EH (cell line): ENCODE data around the gene ESR1.
A peak's percentile ranks its signal among the peaks of the same experiment; 100 is the strongest.

ENCODE experiments used
- DNase-seq: peaks from one replicate; pipeline ENCODE4 v3.0.0-alpha.2; 2015; ENCODE audit warnings: low read depth

Gene ESR1

DNA sequence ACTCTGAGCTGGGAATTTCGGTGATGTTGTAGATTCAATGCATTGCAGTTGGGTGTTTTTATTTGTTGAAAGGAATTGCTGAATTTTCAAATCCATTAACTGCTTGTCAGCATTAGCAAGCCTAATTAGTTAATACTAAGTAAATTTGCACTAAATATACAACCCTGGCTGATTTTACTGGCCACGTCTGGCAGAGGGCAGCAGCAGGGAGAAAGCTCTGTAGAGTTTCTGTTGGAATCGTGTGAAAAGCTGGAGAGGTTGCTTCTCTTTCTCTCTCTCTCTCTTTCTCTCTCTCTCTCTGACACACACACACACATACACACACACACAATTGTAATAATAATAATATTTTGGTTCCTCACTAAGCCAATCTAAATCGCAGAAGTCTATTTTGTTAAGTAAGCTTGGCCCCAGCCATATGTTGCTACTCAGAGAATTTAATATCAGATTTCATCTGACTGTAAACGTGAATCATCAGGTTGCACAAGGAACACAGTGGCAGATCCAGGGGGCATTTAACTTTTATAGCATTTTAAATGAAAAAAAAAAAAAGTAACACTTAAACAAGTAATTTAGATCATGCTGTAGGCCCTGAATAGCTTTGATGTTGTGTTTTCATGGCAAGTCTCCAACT lies 289.5 kb downstream of the ESR1 start:
- peak; percentile 88 for DNase-seq

DNA sequence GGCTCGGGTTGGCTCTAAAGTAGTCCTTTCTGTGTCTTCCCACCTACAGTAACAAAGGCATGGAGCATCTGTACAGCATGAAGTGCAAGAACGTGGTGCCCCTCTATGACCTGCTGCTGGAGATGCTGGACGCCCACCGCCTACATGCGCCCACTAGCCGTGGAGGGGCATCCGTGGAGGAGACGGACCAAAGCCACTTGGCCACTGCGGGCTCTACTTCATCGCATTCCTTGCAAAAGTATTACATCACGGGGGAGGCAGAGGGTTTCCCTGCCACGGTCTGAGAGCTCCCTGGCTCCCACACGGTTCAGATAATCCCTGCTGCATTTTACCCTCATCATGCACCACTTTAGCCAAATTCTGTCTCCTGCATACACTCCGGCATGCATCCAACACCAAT lies 291.2 kb downstream of the ESR1 start:
- no peak for DNase-seq

DNA sequence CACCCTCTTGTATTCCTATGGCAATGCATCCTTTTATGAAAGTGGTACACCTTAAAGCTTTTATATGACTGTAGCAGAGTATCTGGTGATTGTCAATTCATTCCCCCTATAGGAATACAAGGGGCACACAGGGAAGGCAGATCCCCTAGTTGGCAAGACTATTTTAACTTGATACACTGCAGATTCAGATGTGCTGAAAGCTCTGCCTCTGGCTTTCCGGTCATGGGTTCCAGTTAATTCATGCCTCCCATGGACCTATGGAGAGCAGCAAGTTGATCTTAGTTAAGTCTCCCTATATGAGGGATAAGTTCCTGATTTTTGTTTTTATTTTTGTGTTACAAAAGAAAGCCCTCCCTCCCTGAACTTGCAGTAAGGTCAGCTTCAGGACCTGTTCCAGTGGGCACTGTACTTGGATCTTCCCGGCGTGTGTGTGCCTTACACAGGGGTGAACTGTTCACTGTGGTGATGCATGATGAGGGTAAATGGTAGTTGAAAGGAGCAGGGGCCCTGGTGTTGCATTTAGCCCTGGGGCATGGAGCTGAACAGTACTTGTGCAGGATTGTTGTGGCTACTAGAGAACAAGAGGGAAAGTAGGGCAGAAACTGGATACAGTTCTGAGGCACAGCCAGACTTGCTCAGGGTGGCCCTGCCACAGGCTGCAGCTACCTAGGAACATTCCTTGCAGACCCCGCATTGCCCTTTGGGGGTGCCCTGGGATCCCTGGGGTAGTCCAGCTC lies 292.1 kb downstream of the ESR1 start:
- DNase-seq: peak; percentile 50

DNA sequence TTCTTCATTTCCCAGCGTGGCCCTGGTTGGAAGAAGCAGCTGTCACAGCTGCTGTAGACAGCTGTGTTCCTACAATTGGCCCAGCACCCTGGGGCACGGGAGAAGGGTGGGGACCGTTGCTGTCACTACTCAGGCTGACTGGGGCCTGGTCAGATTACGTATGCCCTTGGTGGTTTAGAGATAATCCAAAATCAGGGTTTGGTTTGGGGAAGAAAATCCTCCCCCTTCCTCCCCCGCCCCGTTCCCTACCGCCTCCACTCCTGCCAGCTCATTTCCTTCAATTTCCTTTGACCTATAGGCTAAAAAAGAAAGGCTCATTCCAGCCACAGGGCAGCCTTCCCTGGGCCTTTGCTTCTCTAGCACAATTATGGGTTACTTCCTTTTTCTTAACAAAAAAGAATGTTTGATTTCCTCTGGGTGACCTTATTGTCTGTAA lies 292.7 kb downstream of the ESR1 start:
- peak; percentile 66 for DNase-seq

DNA sequence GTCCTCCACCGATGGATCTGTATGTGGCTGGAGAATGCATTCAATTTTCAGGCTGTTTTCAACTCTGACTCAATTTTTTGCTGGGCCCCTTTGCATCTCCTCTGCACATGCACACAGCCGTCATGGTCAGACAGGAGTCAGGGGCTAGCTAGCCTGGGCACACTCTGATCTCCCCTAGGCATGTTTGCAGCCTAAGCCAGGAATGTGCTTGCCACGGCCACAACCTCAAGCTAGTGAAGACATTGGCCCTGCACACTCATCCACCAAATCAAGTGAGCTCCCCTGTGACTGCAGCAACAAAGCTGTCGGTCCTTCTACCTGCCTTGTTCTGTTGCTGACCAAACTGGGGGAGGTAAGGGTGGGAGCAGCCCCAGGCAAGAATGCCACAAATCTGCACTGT lies 300.5 kb downstream of the ESR1 start:
- DNase-seq: no peak

DNA sequence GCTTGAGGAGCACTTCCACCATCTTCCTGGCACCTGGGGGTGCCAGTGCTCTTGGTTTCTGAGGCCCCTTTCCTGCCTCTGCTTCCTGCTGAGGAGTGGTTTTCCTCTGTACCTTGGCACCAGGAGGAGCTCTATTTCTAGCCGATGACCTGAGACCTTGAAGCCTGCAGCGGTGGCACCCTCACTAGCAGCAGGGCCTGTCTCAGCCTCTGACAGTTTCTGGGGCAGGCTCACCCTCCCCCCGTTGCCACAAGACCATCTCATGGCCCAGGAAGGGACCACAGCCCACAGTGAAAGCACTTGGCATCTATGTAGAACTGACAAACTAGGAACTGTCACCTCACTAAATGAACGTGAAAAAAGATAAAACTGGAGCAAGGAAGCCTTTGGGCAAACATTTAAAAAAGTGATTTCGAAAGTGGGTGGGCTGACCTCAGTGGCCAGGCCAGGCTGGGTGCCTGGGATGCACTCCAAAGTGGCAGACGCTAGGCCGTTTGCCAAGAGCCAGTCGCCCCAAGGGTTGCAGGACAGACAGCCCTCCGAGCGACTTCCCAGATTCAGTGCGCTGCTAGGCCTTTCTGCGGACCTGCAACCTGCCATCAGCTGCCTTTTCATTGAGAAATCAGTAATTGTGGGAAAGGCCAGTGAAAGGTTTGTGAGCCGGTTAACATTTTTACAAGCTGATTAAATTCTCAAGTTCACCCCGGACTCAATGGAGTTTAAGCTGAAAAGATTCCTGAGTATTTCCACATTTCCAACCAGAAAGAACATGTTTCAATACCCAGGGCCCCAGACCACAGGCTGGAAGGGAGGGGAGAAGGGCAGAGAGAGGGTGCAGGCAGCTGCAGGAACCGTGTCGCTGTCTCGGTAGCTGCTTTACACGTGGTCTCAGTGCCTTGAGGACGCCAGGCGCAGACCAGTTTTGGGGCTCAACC lies 303.7 kb downstream of the ESR1 start:
- DNase-seq: peak; percentile 78

DNA sequence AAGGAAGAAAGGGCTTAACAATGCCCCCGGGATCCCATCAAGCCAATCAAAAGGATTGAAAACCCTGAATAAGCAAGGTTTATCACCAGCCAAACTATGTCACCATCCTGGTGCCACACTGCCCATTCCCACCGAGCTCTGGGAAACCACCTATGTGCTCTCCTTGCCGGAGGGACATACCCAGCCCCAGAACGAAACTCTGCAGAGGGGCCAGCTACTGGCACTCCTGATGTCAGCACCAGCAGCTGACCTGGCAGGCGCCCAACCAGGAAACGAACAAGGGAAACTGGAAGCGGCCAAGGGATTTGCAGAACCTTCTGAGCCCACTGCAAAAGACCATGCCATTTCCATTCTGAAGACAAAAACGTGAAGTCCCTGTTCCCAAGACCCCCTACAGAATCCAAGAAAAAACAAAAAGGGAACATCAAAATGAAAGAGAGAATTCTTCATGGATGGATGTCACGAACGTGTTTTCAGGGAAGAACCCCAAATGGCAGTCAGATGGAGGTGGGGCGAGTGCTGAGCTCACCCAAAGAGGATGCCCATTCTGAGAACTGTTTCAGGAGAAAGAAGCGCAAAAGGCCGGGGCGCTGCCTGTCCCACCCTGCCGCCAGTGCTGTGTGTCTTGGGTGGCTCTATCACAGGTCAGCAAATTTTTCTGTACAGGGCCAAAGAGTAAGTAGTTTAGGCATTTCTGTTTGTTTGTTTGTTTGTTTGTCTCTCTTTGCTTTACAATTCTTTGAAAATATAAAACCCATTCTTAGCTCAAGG lies 305.2 kb downstream of the ESR1 start:
- no peak for DNase-seq

DNA sequence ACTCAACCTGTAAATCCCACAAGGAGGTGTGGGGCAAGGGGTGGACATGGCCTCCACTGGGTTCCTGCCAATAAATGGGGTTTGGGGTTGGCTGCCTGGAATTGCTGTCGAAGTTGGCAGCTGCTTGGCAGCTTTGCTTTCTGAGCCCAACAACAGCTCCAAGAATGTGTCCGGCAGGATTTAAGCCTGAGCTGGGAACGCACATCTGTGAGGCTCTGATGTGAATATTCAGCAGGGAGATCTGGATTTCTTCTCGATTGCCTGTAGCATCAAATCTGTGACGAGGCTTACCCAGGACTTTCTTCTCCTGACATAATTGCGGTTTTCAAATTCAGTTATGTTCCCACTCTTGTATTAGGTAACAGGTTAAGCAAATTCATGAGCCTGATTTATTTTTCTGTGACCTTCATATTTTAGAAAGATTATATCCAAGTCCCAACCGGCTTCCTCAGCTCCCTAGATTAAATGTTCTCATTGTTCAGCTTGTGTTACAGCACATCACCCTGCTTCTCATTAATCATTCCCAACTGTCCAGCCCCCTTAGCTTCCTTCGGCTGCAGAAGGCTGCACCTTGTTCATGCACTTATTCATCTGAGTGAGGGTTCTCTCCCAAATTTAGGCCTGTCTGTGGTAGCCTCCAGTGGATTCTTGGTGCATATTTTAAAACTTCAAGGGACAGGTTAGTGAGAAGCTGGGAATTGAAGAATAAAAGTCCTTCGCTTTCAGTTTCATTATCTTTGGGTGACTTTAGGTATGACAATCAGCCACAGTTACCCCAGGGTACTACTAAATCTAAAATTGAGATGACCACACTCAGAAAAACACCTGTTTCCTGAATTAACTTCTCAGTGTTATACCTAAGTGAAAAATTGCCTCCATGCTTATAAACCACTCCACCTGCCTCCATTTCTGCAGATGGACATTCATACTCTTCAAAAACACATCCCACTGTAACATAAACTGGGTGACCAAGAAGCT lies 310.0 kb downstream of the ESR1 start:
- DNase-seq: no peak

DNA sequence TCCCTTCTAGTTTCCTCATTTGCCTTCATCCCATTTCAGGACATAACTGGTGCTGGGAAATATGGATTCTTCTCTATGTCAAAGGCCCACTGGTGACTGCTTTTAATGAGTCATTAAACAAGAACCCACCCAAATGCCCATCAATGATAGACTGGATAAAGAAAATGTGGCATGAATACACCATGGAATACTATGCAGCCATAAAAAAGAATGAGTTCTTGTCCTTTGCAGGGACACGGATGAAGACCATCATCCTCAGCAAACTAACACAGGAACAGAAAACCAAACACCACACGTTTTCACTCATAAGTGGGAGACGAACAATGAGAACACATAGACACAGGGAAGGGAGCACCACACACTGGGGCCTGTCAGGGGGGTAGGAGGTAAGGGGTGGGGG lies 310.7 kb downstream of the ESR1 start:
- DNase-seq: no peak

DNA sequence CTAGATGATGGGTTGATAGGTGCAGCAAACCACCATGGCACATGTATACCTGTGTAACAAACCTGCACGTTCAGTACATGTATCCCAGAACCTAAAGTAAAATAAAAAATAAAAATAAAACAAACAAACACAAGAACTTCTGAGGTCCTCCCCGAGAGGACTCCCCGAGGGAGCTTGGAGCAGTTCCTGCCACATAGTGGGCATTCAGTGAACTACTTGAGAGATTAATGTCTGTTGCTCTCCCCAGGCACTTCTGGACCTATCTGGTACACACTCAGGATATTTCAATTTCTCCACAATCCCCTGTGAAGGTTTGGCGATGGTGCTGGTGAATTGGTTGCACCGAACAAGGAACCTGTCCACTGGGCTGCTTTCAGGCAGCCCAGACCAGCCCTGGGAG lies 311.2 kb downstream of the ESR1 start:
- DNase-seq: no peak

DNA sequence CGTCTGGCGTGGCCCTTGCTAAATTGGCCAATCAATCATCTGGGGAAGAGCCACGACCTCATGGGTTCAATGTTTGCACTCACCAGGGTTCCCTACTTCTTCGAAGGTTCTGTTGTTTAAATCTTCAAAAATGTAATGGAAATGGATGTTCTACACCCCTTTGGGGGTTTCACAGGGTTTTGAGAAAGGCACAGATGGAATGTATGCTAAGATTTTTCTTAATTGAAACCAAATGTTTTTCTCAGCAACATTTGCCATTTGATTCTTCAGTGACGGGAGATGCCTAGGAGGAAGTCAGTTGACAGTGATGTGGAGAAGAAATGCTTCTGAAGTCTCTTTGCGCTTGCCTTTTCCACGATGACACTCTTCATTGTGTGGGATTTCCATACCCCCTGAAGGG lies 312.3 kb downstream of the ESR1 start:
- DNase-seq: peak; percentile 8

DNA sequence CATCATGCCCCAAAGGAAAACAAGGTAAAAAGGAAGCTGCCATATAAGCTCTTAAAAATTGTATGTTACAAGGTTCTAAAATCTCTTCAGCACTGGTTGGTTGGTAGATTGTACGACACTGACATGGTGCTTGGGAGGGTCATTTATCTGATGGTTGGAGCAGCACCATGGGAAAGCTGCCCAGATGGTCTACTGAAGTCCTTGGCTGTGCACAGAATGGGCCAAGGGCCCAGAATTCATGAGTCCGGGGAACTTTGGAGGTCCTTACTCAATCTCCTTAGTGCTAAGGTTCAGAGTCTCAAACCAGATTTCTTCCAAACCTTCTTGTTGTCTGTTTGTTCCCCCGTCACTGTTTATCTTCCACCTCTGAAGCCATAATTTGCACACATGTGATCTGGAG lies 314.4 kb downstream of the ESR1 start:
- DNase-seq: no peak

DNA sequence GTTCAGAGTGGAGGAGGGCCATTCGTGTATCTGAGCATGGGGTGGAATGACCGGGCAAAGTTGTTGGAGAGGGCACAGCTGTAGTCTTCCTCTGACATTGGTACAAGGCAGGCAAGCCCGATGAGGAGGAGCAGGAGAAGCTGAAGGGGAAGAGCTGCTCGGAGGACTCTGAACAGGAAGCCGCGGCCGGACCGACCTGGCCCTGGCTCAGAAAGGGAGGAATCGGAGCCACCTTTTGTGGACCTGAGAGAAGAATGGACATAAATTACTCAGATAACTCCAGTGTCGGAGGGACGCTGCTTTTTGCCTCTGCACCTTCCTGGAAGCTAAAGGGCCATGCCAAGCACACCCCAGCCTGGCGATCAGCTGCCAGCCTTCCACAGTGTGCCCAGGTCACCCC lies 315.0 kb downstream of the ESR1 start:
- no peak for DNase-seq

DNA sequence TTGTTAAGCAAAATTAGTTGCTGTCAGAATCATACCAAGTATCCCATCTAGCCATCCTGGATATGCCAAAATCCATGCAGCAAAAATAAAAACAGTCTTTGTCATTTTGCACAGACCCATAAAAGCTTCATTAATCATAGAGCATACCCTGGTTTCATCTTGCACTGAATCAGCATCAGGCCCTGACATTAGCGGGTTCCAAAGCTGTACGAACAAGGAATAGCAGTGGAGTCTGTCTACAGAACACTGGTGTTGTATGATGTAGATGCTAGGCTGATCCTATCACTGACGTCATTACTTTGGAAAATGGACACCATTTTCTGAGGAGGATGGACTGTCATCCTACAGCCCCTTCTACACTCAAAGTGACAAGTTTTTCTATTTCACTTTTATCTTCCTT lies 315.6 kb downstream of the ESR1 start:
- no peak for DNase-seq

DNA sequence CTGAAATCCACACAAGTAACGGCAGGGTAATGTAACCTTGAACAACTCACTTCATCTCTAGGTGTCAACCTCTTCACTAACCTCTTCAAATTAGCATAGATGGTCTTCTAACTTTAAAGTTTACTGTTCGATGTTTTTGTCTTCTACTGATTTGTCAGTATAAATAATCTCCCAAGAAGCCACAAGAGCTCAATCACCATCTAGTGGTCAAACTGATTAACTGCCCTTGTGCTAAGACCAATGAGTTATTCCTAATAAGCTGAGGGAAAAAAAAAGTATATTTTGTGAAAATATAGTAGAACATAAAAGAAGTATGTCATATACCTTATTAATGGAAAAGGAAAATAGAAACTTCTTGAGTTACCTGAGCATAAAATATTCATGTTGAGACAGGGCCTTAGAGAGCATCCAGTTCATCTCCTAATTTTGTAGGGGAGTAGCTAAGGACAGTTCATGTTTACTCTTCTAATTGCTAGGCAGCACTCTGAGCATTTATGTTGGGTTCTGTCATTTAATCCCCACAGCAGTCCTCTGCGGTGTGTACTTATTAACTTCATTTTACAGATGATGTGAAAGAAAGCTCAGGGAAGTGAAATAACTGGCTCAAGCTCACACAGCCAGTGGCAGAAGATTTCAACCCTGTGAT lies 317.1 kb downstream of the ESR1 start:
- peak; percentile 70 for DNase-seq

DNA sequence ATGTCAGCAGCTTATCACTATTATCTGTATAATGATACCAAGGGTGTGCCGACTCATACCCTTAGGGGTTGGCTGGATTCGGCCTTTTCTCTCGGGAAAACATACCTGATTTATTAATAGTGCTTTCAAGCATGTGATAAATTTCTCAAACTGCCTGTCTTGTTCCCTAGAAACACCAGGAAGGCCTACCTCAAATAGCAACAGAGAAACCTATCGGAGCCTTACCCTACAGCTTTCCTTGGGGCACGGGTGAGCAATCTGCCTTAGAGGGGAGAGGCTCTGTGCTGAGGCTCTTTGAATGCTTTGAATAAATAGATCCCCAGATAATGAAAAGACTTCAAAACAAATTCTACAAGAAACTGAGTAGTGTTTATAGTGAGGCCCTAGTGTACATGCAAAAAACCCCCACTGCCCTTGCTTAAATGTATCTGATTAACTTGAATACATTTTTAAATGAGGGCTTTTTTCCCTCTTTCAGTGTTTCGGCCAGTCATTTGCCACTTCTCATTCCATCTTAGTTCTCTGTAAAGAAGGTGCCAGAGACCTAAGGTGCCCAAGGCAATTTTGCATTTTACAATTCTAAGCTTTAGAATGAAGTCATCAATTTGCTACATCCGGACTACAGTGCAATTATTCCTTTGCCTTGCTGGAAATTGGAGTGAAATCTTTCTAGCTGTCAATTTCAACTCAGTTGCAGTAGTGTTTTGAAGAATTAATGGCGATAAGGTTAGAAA lies 320.1 kb downstream of the ESR1 start:
- DNase-seq: peak; percentile 29

DNA sequence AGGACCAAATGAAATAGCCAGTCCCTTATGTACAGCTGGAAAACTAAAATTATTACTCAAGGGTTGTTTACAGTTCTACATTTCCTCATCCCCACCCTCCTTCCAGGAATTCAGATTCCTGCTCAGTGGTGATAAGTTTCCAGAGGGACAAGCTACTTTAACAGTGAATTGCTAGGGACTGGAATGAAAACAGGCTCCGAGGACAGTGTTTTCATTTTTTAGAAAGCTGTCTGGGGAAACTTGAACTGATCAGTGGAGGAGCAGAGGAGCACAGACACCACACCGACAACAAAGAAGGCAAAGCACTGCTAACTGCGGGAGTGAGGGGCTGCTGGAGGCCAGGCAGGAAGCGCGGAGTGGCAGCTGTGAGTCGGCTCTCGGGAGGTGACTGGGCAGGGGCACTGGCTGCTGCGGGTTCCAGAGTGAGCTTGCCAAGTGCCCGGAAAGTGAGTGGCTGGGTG lies 322.2 kb downstream of the ESR1 start:
- peak; percentile 60 for DNase-seq

DNA sequence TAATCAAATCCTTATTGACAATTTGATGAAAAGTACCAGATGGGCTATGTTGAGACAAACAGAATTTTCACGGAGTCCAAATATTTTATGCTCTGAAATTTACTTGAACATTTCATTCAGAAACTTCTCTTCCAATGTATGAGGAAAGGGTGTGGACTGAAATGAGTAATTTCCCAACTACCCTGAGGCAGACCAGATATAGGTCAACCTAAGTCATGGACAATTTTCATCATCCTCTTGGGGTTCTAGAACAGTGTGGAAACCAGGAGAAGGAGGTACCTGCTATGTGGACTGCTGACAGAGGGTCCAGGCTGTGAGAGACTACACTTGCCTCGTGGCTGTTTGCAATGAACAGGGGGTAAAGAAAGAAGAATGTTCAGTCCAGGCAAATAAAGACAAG lies 323.0 kb downstream of the ESR1 start:
- DNase-seq: peak; percentile 18

DNA sequence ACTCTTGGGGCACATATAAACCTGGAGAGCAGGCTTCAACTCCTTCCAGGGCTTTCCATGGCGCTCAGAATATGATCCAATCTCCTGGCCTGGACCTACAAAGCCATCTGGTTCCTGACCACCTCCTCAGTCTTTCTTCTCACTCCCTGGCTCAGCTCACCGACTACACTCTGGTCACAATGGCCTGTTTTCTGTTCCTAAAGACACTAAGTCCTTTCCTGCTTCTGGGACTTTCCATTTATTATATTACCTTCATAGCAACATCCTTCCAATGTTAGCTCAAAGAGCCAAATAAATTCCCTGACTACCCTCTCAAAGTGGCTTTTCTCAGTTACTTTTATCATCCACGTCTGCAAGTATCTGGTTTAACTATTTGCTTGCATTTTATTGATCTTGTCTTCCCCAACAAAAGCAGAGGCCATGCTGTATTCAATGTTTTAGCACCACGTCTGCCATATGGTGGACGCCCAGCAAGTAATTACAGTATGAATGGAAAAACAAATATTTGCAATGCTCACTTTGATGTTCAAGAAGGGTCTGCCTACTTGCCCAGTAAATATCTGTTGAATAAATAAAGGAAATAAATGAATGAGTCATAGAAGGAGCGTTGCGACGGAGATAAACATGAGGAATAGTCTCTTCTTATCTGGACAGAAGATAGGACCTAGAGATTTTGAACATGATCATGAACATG lies 328.4 kb downstream of the ESR1 start:
- DNase-seq: no peak
